Medulla oblongata (tissue), 1 donor: Measurements from ENCODE around the gene AMER1.
"Not testable (repeated sequence)": the region's sequence is repeated elsewhere in the genome, so short reads cannot be mapped to it uniquely, and the experiment has no call there.

Experiments
- DNase-seq: peaks from one replicate; pipeline ENCODE4 v3.0.0-alpha.2; 2015; ENCODE audit errors: extremely low spot score

Gene AMER1

DNA sequence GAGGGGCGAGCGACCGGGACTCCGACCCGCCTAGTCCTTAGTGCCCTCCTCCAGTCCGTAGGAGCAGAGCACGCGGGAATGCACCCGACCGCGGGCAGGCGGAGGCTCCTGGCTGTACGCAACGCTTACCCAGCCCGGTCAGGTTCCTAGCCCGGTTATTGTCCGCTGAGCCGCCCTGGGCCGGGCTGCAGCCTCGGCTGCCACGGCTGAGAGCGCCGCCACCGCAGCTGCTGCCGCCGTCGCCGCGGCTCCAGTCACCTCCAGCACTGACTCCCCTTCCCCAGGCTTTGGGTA lies at the start of gene AMER1:
TSS of gene AMER1 (minus strand) at position 268 of the 294 bp plus-strand sequence. CDS start 12,422 bp downstream, outside the sequence.
- DNase-seq = no peak

DNA sequence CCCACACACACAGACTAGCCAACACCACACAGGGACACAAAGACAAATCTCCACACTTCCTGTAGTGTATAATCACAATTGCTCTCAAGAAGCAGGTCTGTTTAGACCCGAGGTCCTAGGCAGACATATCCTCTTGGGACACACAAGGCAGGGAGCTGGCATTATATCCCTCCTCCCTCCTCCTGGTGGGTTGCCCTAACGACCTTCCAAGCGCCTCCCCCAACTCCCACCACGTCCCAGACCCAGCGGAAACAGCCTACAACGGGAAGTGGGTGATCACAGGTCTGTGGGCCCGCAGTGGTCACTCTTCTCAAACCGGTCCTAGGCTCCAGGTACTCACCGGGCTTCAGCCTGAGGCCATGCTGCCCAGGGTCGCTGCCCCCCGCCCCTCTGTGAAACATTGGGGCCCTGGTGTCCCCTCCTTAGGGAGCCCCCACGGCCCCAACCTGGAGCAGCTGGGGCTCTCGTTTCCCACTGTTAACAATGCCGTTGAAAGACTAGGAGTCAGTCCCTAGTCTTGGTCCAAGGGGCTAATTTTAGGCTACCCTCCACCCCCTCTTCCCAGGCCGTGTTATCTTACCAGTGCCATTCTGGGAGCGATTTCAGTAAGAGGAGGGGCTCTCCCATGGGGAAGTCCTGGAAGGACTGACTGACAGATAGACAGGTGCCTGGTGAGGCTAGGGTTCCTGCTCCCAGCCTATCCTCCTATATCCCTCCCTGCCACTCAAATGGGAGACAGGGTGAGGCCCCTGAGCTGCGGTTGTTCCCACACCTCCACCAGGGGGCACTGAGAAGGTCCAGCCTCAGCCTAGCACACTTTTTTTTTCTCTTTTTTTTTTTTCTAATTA lies 24.8 kb upstream of the AMER1 start, which contains the start of gene ASB12:
TSS of gene ASB12 (minus strand) at position 485 of the 848 bp plus-strand sequence. CDS start 4,957 bp downstream, outside the sequence.
- DNase-seq = no peak

DNA sequence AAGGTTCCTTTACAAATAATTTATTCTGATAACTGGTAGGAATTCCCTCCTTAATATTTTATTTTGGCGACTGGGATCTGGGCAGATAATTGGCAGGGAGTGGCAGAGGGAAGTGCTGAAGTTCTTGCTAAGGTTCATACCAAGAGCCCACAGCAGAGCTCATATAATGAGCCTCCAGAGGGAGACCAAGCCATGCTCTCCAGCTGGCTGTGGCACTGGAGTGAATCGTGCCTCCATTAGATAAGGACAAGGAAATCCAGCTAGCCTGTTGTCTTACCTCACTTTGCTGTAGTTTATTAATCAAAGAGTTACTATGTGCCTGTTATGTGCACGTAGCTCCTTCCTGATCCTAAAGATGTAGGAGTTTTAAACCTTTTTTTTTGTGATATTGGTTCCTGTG lies 23.6 kb upstream of the AMER1 start:
- no peak for DNase-seq

DNA sequence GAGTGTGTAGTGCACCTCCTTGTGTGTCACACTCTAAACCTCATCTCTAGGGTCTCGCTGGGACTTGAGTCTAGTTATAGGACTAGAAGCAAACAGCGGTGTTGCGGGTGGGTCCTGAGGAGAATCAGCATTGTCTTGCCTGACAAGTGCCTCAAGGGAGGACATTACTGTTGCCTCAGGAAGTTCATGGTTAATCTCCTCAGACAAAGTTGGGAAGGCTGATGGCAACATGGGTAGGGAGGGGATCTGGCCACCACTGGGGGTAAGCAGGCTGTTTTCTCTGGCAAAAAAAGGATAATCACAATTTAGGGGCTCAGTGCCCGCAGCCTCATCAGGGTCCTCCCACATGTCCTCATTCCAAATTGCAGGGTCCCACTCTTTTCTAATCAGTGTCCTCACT lies 12.5 kb upstream of the AMER1 start:
- DNase-seq = no peak

DNA sequence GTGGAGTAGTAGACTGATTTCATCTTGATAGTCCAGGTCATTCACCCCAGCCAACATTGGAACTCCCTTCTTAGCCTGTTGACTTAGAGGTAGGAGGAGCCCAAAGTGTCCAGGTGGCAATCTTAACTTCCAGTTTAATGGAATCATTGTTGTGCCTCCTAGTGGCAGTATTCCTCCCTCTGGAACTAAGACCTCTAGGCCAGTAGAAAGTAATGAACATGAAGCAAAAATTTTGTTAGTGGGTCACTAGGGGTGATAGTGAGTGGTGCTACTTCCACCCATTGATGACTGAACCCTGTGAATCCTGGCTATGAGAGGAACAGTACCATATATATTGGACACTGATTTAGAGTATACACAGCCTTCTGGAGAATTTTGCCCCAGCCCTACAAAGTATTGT lies 8.5 kb upstream of the AMER1 start:
- not testable (repeated sequence) for DNase-seq

DNA sequence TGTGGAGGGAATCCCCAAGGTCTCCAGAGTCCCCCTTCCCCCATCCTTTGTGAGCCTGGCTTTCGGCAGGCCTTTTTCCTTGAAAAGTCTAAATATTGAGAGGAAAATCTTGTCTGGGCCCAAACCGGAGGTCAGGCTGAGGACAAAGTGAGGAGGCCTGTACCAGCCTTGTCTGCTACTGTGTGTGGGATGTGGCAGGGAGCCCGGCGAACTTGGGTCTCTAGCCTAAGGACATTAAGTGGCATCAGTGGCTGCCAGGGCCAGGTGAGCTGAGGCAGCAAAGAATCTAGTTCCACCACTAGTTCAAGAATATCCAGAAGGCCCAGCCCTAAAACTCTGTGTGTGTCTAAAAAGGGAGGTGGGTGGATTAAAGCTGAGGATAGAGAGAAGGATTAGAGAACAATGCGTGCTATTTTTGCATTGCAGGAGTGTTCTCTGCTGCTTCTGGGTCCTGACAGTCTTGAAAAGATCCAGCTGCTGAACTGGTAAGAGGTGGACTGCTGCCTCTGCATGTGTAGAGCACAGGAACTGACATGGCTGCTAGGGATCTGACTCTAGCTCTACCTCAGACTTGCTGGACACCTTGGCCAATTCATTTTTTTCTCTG lies 1.2 kb upstream of the AMER1 start:
- no peak for DNase-seq

DNA sequence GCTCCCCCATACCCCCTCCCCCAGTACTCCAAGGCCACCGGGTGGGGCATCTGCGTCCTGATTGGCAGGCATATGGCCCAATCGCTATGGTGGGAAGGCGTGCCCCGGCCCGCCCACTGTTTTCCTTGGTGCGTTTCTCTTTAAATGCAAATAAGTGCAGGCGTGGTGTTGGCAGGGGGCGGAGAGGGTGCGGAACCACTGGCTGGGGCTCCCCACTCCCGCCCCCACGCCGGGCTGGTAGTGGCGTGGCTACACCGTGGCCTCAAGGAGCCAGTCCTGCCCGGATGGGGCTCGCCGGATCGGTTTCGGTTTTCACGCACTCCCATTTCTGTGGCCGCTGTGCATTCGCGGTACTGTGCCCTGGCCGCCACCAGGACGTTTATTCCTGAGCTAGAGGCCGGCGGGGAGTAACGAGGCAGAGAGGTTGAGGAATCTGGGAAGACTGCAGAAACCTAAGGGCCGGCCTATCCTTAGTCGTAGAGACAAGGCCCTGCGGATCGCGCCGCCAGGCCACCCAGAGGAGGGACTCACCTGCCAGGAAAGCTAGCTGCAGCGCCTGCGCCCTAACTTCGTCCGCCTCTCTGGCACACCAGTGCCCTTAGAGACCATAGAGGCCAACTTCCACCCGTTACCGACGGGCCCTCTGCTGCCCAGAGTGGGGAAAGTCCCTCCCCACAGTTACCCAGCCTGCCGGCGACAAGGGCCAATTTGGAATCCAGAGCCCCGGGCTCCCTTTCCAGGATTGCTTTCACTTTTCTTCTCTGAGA lies 410 bp upstream of the AMER1 start:
- peak; percentile 96 for DNase-seq

DNA sequence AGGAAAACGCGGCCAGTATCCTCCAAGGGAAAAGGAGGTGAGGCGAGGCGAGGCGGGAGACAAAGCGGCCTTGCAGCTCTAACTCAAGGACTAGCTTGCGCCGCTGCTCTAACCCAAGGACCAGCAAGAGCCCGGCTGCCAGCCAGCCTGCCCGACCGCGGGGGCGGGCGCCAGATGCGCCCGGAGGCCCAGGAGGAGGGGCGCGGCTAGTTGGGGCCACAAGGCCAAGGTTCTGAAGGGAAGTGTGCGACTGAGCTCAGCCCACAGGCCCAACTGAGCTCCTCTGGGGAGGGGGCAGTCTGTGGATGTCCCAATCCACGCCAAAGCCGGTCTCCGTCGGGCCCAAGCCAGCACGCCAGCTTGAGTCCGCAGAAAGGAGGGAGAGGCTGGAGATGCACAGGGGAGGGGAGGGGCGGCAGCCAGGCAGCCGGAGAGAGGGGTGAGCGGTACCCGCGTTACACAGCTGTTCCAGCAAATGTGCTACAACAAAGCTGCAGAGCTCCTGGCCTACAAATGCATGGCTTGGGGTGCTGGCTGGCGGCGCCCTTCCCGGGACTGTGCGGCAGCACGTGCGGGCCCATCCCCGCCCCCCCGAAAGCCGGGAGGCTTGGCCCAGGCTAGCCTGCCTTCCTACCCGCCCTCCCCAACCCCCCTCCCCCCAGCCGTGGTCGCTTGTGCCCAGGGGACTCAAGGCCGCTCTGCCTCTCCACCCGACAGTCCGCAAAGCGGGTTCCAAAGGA lies 637 bp downstream of the AMER1 start:
- peak; percentile 12 for DNase-seq

DNA sequence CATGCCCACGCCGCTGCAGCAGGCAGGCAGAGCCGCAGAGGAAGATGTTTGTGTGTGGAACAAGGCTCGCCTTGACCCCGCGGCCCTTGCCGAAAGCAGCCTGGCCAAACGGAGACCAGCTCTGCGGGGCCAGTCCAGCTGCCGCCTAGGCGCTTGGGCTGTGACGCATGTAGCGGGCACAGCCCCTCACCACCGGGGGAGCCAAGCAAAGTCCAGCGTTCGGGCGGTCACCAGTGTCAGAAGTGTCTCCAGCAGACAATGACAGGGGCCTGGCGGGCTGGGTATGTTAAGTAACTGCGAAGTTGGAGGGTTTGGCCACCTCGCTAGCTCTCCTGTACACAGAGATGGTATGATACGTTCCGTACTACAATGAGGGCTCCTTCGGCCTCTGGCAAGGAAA lies 1.3 kb downstream of the AMER1 start:
- peak; percentile 3 for DNase-seq

DNA sequence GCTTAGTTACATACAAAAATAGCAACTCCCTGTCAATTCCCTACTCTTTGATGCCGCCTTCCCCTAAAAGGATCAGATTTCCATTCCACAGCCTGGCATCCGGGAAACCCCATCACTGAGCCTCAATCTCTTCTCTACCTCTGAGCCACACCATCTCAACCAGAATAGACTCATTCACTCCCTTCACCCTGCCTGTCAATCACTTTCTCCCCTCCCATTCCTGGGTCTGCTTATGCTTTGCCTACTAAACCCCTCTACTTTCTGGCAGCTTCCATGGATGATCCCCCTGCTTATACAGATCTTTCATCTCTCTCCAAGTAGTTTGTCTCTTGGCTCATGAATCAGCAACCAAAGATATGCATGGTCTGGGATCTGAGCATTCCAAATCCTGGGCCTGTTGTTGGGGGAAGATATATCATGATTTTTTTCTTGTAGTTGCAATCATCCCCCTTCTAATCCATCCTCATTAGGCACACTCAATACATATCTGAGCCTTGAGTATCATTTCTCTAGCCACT lies 2.6 kb downstream of the AMER1 start:
- no peak for DNase-seq

DNA sequence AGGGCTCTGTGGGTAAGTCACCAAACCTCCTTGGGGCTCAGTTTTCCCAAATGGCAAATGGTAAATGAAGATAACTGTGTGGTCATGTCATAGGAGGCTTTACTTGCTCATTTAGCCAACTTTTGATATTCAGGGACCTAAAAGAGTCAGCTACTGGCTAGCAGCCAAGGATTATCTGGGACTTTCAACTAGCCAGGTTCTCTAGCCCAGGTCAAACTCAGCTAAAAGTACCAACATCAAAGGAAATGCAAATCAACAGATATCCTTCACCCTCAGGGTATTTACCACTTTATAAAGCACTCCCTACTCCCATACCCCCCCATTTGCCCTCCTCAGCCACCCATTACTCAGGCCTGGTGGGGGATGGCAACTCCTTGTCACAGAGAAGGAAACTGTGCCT lies 7.5 kb downstream of the AMER1 start:
- DNase-seq = no peak

DNA sequence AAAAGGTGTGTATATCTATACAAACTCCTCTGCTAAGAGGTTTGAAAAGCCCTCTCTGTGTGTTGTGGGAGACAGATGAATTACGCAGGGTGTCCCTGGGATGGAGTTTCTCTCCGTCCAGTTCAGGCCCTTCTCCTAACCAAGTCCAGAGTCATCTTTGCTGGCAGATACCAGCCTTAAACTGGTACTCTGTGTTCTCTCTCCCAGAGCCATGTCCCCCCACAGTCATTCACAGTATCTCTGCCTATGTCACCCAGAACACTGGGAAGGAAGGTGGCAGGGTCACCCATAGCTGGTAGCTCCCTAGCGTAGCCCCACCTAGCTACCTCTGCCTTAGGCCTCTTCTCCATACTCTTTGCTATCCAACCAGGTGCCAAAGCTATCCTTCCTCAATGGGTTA lies 8.9 kb downstream of the AMER1 start:
- DNase-seq = no peak

DNA sequence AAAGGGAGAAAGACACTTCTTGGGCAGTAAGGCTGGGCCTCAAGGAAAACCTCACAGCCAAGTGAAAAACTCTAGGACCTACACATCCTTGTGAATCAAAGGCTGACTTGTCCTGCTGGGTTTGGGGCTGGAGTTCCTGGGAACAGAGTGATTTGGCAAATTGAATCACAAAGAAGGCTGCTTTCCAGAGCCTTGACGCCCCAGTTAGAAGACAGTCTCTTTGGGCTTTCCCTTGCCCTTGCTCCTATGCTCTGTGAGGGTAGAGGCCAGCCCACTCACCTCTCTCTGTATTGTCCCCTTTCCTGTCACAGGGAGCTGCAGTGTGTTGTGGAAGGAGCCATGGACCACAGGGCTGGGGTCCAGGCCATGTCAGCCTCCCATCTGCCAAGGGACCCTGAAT lies 9.6 kb downstream of the AMER1 start:
- DNase-seq = no peak

DNA sequence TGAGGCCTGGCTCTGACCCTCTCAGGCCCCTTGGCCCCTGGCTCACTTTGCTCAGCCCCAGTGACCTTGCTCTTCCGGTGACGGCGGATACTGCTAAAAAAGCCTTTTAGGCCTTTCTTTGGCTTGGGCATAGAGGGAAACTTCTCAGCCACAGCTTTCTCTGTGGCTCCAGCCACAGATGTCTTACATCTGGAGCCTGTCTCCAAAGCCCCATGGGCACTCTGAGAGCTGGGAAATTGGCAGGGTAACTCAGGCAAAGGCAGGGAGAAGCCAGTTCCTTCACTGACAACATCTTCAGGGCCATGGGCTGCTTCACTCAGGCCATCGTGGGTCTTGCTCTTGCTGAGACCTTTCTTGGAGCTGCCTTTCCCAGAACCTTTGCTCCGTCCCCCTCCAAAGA lies 12.8 kb downstream of the AMER1 start:
- no peak for DNase-seq

DNA sequence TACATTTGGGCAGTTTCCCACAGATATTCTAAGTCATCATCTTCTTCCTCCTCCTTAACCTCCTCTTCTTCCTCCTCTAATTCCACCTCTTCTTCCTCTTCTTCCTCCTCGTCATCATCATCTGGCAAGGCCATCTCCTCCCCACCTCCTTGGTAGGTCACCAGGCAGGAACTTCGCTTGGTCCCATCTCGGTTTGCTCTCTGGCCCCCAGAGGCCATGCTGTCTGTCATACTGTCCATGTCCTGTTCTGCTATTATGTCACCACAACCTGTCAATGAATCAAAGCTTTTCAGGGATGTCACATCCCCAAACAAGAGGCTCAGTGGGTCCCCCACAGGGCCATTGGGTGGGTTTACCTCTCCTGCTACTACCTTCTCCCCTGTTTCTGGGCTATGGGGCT lies 13.5 kb downstream of the AMER1 start:
- DNase-seq = no peak

DNA sequence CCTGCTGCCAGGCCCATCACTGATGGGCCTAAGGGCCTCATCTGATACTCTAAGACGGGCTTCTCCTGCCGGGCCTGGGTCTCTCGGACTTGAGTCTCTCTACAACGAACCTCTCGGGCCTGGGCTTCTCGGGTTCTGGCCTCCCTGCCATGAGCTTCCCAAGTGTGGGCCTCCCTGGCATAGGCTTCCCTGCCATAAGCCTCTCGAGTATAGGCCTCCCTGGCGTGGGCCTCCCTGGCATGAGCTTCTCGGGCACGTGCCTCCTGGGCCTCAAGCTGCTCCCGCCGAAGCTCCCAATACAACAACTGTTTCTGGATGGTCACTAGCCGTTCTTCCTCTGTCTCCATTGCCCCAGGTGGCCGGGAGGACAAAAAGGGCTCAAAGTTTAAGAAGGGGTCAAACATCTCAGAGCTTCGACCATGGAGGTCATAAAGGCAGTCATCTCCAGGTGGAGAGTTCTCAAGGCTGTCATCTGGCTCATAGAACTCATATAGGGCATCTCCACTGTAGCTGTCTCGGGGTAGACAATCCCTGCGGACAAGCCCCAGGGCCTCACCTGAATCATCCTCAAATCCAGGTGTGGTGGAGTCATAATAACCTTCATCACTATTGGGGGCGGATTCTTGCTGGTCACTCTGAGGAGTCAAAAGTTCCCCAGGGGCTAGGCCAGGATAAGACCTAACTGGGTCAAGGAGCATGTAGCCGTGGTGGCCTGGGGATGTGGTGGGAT lies 14.1 kb downstream of the AMER1 start:
- DNase-seq = no peak

DNA sequence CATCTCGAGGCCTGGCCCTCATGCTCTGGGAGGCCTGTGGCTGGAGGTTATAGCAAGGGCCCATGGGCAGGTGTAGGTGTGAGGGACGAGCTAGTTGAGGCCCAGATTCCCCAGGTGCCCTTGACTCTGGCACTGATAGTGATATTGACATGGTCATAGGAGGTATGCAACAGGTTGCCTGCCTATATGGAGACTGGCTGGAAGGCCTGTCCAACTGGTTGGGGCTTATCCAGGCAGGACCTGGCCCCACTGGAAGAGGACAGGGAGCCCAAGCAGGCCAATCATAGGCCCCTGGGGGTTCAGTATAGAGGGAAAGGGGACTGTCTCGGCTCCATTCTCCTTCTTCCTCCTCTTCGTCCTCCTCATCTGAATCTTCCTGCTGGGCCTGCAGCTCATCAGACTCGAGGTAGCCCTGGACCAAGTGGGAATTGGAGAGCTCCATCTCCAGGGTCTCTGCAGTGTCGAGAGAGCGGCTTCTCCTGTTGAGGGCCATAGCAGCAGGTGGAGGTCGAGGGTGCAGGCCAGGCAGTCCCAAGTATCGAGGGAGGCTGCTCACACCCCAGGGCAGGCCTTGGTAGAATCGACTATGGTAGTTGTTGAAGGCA lies 15.3 kb downstream of the AMER1 start:
- DNase-seq = no peak

DNA sequence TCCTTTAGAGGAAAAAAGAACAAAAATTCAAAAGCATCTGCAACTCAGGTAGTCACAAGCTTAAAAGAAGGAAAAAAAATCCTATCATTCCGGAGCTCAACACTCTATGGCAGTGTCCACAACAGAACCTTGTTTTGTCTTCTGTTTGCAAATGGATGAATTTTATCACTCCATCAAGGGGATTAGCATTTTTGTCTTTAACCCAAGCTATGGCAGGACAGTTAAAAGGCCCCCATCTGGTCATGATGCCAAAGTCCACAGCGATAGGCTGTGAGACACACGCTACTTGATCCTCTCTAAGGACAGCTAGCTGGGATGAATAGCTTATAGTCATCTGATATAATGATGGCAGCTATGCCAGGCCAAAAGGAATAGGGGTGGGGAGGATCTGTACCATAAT lies 16.6 kb downstream of the AMER1 start:
- no peak for DNase-seq

DNA sequence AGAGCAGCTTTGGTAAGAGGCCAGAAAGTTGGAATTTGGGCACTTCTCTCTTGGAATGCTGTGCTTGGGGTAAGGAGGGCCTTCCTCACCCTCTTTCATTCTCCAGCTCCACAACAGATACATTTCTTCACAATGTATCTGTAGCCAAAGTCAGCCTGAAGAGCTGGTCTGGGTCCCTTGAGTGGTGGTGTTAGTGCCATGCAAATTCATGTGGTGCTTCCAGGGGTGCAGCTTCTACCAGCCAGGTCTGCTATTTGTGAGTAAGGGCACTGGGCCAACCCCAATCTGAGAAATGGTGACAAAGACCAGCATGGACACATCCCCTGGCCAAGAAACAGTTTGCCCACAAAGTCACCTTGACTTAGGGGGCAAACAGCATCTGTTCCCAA lies 17.8 kb downstream of the AMER1 start:
- no peak for DNase-seq

DNA sequence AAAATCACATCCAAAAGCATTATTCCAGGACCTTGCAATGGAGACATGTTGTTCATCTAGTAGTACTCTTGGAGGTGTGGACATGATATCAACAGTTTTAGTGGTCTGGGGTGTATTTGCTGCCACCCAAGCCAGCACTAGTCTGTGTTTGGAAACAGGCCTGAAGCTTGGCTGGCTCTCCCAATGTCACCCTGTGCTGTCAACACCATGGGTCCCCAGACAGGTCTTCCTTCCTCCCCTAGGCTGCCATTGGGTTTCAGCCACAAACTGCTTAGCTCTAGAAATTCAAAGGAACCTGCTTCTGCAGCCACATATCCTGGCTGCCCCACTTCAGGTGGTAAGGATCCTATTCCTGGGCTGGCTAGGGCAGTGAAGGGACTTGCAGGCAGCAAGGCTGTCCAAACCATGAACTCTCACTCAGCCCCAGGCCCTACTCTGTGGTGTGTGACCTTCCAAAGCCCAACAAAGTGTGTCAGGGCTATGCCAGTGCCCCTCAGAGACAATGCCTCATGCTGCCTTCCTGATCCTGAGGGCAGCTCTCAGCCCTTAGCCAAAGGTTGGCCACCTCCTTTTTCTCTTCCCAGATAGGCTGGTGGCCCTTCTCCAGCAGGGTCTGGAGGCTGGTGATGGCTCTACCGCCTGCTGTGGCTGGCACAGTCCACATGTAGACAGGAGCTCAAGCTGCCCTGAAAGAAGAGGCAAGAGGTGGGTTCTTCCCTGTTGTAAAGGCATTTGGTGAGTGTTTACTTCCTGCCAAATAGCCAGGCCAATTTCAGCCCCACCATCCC lies 18.3 kb downstream of the AMER1 start:
- no peak for DNase-seq
